ENCODE data around the gene ZNF107. TPM values are rescaled to one million over a fixed set of nuclear protein-coding genes. Genes with fewer than 3 reads are reported as not detected.

ZNF107 gene
- total RNA-seq, 4 donors from 2014 or later: 3.6 to 61.9 (median 7.8) TPM

- Histone ChIP-seq H3K4me1 (no peaks in the 10 kb centered on the region), H3K27me3 (no peaks in the 10 kb centered on the region), H3K9me3 (peaks cover 0 to 4% (median 0%) of the 10 kb centered on the region in 4 donors), H3K4me3 (no peak overlapping the region), H3K36me3 (no peaks in the 10 kb centered on the region), H3K27ac (no peak overlapping the region)
- DNase-seq: no peak
- no peak for TF ChIP-seq POLR2A (IDR thresholded peaks at IDR 0.05)
- TF ChIP-seq CTCF (IDR thresholded peaks at IDR 0.05): no peak
Observed at GRCh38 chr7:64747802-64748201, 81.9 kb downstream of the ZNF107 start.

- no peak for DNase-seq
- Histone ChIP-seq H3K27me3 (no peaks in the 10 kb centered on the region), H3K9me3 (no peaks in the 10 kb centered on the region), H3K27ac (no peak overlapping the region), H3K4me1 (no peaks in the 10 kb centered on the region), H3K4me3 (no peak overlapping the region), H3K36me3 (no peaks in the 10 kb centered on the region)
- no peak for TF ChIP-seq CTCF (IDR thresholded peaks at IDR 0.05)
Observed at GRCh38 chr7:64753032-64753431, 87.1 kb downstream of the ZNF107 start.

- no peaks in the 10 kb centered on the region for H3K4me1 ChIP-seq
- no peak for TF ChIP-seq CTCF (IDR thresholded peaks at IDR 0.05)
- TF ChIP-seq POLR2A (IDR thresholded peaks at IDR 0.05): no peak
- no peaks in the 10 kb centered on the region for H3K9me3 ChIP-seq
- H3K36me3 ChIP-seq: no peaks in the 10 kb centered on the region
- no peaks in the 10 kb centered on the region for H3K27me3 ChIP-seq
- H3K27ac ChIP-seq: no peak overlapping the region
- DNase-seq: no peak
- no peak overlapping the region for H3K4me3 ChIP-seq
Observed at GRCh38 chr7:64755865-64756264, 89.9 kb downstream of the ZNF107 start.

GRCh38 chr7:64758151-64758550 is 92.2 kb downstream of the ZNF107 start:
- H3K4me1 ChIP-seq: no peaks in the 10 kb centered on the region
- no peak overlapping the region for H3K4me3 ChIP-seq
- H3K9me3 ChIP-seq: no peaks in the 10 kb centered on the region
- no peaks in the 10 kb centered on the region for H3K27me3 ChIP-seq
- no peak for DNase-seq
- H3K36me3 ChIP-seq: no peaks in the 10 kb centered on the region
- TF ChIP-seq POLR2A (IDR thresholded peaks at IDR 0.05) (no peak), CTCF (IDR thresholded peaks at IDR 0.05) (no peak)
- no peak overlapping the region for H3K27ac ChIP-seq

Small RNA genes lying within 50 kb of the gene (small RNA-seq; reads per million reads assigned to genes)
- 0 reads per million in 2 donors for gene MIR6839

Other genes with a start within 250 kb of the ZNF107 start
- gene ZNF680, start 103.1 kb upstream of the ZNF107 start, total RNA-seq: 10 to 100 TPM in 2 of 4 donors, 1 to 10 TPM in 2; 3.3 to 26.4 (median 11.5) TPM
- 10 to 100 TPM in 1 of 4 donors, 1 to 10 TPM in 3; 4.8 to 28.1 (median 7.3) TPM for gene ZNF138, start 128.3 kb downstream of the ZNF107 start, total RNA-seq
- 1 to 10 TPM; 1.6 to 9.1 (median 3.4) TPM for gene ZNF273, start 237.1 kb downstream of the ZNF107 start, total RNA-seq